ENCODE measurements around the gene SPATA16. TPM values are rescaled to one million over a fixed set of nuclear protein-coding genes. Genes with fewer than 3 reads are reported as not detected.

SPATA16 gene
- total RNA-seq, 1 experiment from 2014 or later, result 0.44 TPM

- ATAC-seq (no peak; the same call in 1 of the 2 replicates), DNase-seq (ENCODE audit: low spot score) (no peak)
- H3K36me3 Mint-ChIP-seq, result no peaks in the 10 kb centered on the region
- TF ChIP-seq SMAD3 (CRISPR knock-in tag; IDR thresholded peaks at IDR 0.05; ENCODE audit: borderline replicate concordance), result no peak
- CTCF ChIA-PET, result no interaction called here
- H3K27ac Mint-ChIP-seq, result no peak overlapping the region; the same call in 1 of the 2 replicates
- H3K27me3 Mint-ChIP-seq (ENCODE audit: low read depth), result no peaks in the 10 kb centered on the region
- POLR2A ChIA-PET, result no interaction called here
- H3K4me3 Mint-ChIP-seq, result no peak overlapping the region
- no peaks in the 10 kb centered on the region for H3K9me3 Mint-ChIP-seq
- H3K4me1 Mint-ChIP-seq, result peaks cover 43% of the 10 kb centered on the region
Measured at GRCh38 chr3:172918568-172919296, 222.3 kb downstream of the SPATA16 start.

- no peaks in the 10 kb centered on the region for H3K9me3 Mint-ChIP-seq
- peaks cover 43% of the 10 kb centered on the region for H3K4me1 Mint-ChIP-seq
- DNase-seq (ENCODE audit: low spot score), result no peak
- no peak overlapping the region for H3K27ac Mint-ChIP-seq
- H3K27me3 Mint-ChIP-seq (ENCODE audit: low read depth), result no peaks in the 10 kb centered on the region
- ChIA-PET CTCF (interaction anchor here (1.2 kb wide), 1 partner anchor 21 kb away, joined by 3 read pairs; no protein-coding TSS in a partner anchor), POLR2A (no interaction called here)
- no peaks in the 10 kb centered on the region for H3K36me3 Mint-ChIP-seq
- TF ChIP-seq E2F5 (CRISPR knock-in tag; IDR thresholded peaks at IDR 0.05) (no peak), ZNF425 (CRISPR knock-in tag; conservative IDR thresholded peaks at IDR 0.05) (no peak)
- ATAC-seq, result no peak
- no peak overlapping the region for H3K4me3 Mint-ChIP-seq
Measured at GRCh38 chr3:172918165-172918564, 222.9 kb downstream of the SPATA16 start.

GRCh38 chr3:172915911-172916514, 225.0 kb downstream of the SPATA16 start:
- no peaks in the 10 kb centered on the region for H3K27me3 Mint-ChIP-seq (ENCODE audit: low read depth)
- POLR2A ChIA-PET, result no interaction called here
- TF ChIP-seq ERG (CRISPR knock-in tag; IDR thresholded peaks at IDR 0.05), result no peak
- CTCF ChIA-PET, result interaction anchor here (0.7 to 1.0 kb wide), 3 partner anchors 9 to 129 kb away, joined by 3 read pairs; no protein-coding TSS in a partner anchor
- H3K9me3 Mint-ChIP-seq, result no peaks in the 10 kb centered on the region
- H3K4me3 Mint-ChIP-seq, result no peak overlapping the region
- H3K36me3 Mint-ChIP-seq, result no peaks in the 10 kb centered on the region
- DNase-seq (ENCODE audit: low spot score) (no peak), ATAC-seq (peak; percentile 73)
- H3K27ac Mint-ChIP-seq, result no peak overlapping the region; the same call in 1 of the 2 replicates
- peaks cover 37% of the 10 kb centered on the region for H3K4me1 Mint-ChIP-seq

- Mint-ChIP-seq H3K27me3 (ENCODE audit: low read depth) (no peaks in the 10 kb centered on the region), H3K9me3 (no peaks in the 10 kb centered on the region), H3K4me1 (peaks cover 37% of the 10 kb centered on the region), H3K36me3 (no peaks in the 10 kb centered on the region), H3K4me3 (no peak overlapping the region), H3K27ac (no peak overlapping the region)
- ChIA-PET CTCF (no interaction called here), POLR2A (no interaction called here)
- no peak for TF ChIP-seq IRF1 (CRISPR knock-in tag; IDR thresholded peaks at IDR 0.05)
- no peak for TF ChIP-seq FOXP4 (CRISPR knock-in tag; IDR thresholded peaks at IDR 0.05)
- TF ChIP-seq NFYB (CRISPR knock-in tag; conservative IDR thresholded peaks at IDR 0.05; ENCODE audit: low read depth), result no peak
- no peak for TF ChIP-seq ARID4B (CRISPR knock-in tag; IDR thresholded peaks at IDR 0.05; ENCODE audit: borderline replicate concordance)
- TF ChIP-seq ZNF138 (CRISPR knock-in tag; conservative IDR thresholded peaks at IDR 0.05), result no peak
- TF ChIP-seq ESRRA (CRISPR knock-in tag; IDR thresholded peaks at IDR 0.05; ENCODE audit: borderline replicate concordance), result no peak
- no peak for TF ChIP-seq ZNF416 (CRISPR knock-in tag; IDR thresholded peaks at IDR 0.05)
- TF ChIP-seq FOXP1 (CRISPR knock-in tag; IDR thresholded peaks at IDR 0.05; ENCODE audit: borderline replicate concordance), result no peak
- no peak for TF ChIP-seq CREM (CRISPR knock-in tag; IDR thresholded peaks at IDR 0.05)
- DNase-seq (ENCODE audit: low spot score) (no peak), ATAC-seq (no peak)
Measured at GRCh38 chr3:172914854-172915253, 226.2 kb downstream of the SPATA16 start.
